Endothelial cell of umbilical vein (primary cell): ENCODE data around the gene TOPORS. TPM values are rescaled to one million over a fixed set of nuclear protein-coding genes. Genes with fewer than 3 reads are reported as not detected.

Experiments used
- BruUV-seq: library from RNA; stranded (reverse); fragments of 400-500 nt; replicated peaks from 2 replicates; lab custom pipeline; 2021; lab: Mats Ljungman, UMichigan
- CTCF ChIA-PET: fragments of 300-600, 350-600 bp; sonication (Branson Sonifier 250); formaldehyde crosslinking; loops from one replicate; lab custom pipeline; 2021; ENCODE audit warnings: antibody characterized with exemption, inconsistent platforms; lab: Charles Lee
- POLR2A ChIA-PET: fragments of 300-600, 350-600 bp; sonication (Branson Sonifier 250); formaldehyde crosslinking; loops from one replicate; lab custom pipeline; 2021; ENCODE audit warnings: antibody characterized with exemption, inconsistent platforms; lab: Charles Lee
- DNase-seq: peaks from one replicate; pipeline ENCODE4 v3.0.0-alpha.2; 2011; ENCODE audit warnings: low read depth, low spot score
- FAIRE-seq: peaks from 2 replicates; lab custom pipeline; 2011; peaks lifted over from hg19 to GRCh38; lab: Jason Lieb, UNC
- H2AFZ ChIP-seq: 2 replicates; pipeline ENCODE4 v1.6.0; 2012; ENCODE audit warnings: low read depth, low read length, control low read depth, inconsistent platforms
- H3K27ac ChIP-seq: 2 replicates; pipeline ENCODE4 v1.5.1; 2011; ENCODE audit warnings: low read depth, mild to moderate bottlenecking, control low read depth, low read length, moderate library complexity; ENCODE audit not compliant: insufficient read depth
- H3K27me3 ChIP-seq, 2 experiments: 2 replicates each; pipeline versions ENCODE4 v1.6.0 to v1.6.1; 2011; ENCODE audit warnings: low read length in 2 of 2, mixed read lengths in 1 of 2; ENCODE audit not compliant: control insufficient read depth in 2 of 2, insufficient read depth in 2 of 2
- H3K36me3 ChIP-seq, 2 experiments: 2 replicates in 1 of 2; 3 replicates in 1 of 2; pipeline ENCODE4 v1.5.1; 2011; ENCODE audit warnings: low read length in 2 of 2, mild to moderate bottlenecking in 1 of 2, moderate library complexity in 1 of 2; ENCODE audit not compliant: control insufficient read depth in 2 of 2, insufficient read depth in 2 of 2; ENCODE audit errors: extremely low read depth in 1 of 2
- H3K4me1 ChIP-seq: 3 replicates; pipeline ENCODE4 v1.5.1; 2011; ENCODE audit warnings: mild to moderate bottlenecking, low read length; ENCODE audit not compliant: control insufficient read depth, insufficient read depth; ENCODE audit errors: extremely low read depth
- H3K4me2 ChIP-seq: 2 replicates; pipeline ENCODE4 v1.6.1; 2011; ENCODE audit warnings: low read length, control low read depth, mixed read lengths; ENCODE audit not compliant: insufficient read depth
- H3K4me3 ChIP-seq, 3 experiments: fragments of 200-600 bp in 1 of 3; sonication (generic), shearing (Covaris generic) in 1 of 3; replicated peaks in 1 of 3; 2 replicates each; pipeline ENCODE4 v1.5.1; 2011 to 2016; ENCODE audit warnings: control low read depth in 3 of 3, low read length in 3 of 3, mild to moderate bottlenecking in 2 of 3, inconsistent platforms in 1 of 3, low read depth in 1 of 3, moderate library complexity in 1 of 3; ENCODE audit not compliant: insufficient read depth in 1 of 3
- H3K79me2 ChIP-seq: 2 replicates; pipeline ENCODE4 v1.6.0; 2012; ENCODE audit warnings: low read length, inconsistent platforms; ENCODE audit not compliant: control insufficient read depth, insufficient read depth
- H3K9ac ChIP-seq: replicated peaks from 2 replicates; pipeline ENCODE3; 2011; ENCODE audit warnings: low read length, control low read depth; ENCODE audit not compliant: insufficient read depth; ENCODE audit errors: extremely low read depth
- H3K9me1 ChIP-seq: replicated peaks from 3 replicates; pipeline ENCODE4 v1.6.0; 2011; ENCODE audit warnings: mild to moderate bottlenecking, low read length; ENCODE audit not compliant: control insufficient read depth, insufficient read depth; ENCODE audit errors: extremely low read depth
- H3K9me3 ChIP-seq: replicated peaks from 2 replicates; pipeline ENCODE4 v1.5.1; 2012; ENCODE audit warnings: low read length, inconsistent platforms; ENCODE audit not compliant: control insufficient read depth, insufficient read depth
- H4K20me1 ChIP-seq: replicated peaks from 2 replicates; pipeline ENCODE3; 2011; ENCODE audit warnings: mild to moderate bottlenecking, low read length; ENCODE audit not compliant: control insufficient read depth, insufficient read depth; ENCODE audit errors: extremely low read depth
- EZH2 ChIP-seq: IDR thresholded peaks from 2 replicates; pipeline ENCODE4 v1.6.1; 2012; ENCODE audit warnings: borderline replicate concordance, low read depth, mild to moderate bottlenecking, moderate library complexity, low read length, inconsistent platforms; ENCODE audit not compliant: severe bottlenecking
- FOS ChIP-seq: IDR thresholded peaks from 2 replicates; pipeline ENCODE4 v1.6.1; 2011; ENCODE audit warnings: mild to moderate bottlenecking, low read length, moderate library complexity, borderline replicate concordance; ENCODE audit not compliant: insufficient read depth
- GATA2 ChIP-seq: IDR thresholded peaks from 2 replicates; pipeline ENCODE4 v1.7.0; 2011; ENCODE audit warnings: low read depth, mild to moderate bottlenecking, moderate library complexity, mixed read lengths, low read length; ENCODE audit not compliant: insufficient read length, insufficient read depth
- JUN ChIP-seq: IDR thresholded peaks from 2 replicates; pipeline ENCODE4 v1.6.1; 2011; ENCODE audit warnings: borderline replicate concordance, low read depth; ENCODE audit not compliant: insufficient read length, insufficient read depth
- MYC ChIP-seq: IDR thresholded peaks from one replicate; pipeline ENCODE4 v1.6.1; 2011; ENCODE audit warnings: mild to moderate bottlenecking, low read depth, low read length
- POLR2A ChIP-seq: IDR thresholded peaks from 2 replicates; pipeline ENCODE4 v1.6.1; 2012; ENCODE audit warnings: low read depth, mild to moderate bottlenecking, control low read depth, low read length
- POLR2AphosphoS5 ChIP-seq: IDR thresholded peaks from 2 replicates; pipeline ENCODE4 v1.6.1; 2012; ENCODE audit warnings: low read depth, mild to moderate bottlenecking, control low read depth, low read length, moderate library complexity; ENCODE audit not compliant: insufficient read depth
- dilution Hi-C: fragments of 300-500 bp; cut with MboI; formaldehyde crosslinking; loops from one replicate; pipeline ENCODE4 v1.15.0; 2019; ENCODE audit warnings: low sequenced_read_pairs; ENCODE audit not compliant: extremely low pct_ligation_motif_present
- intact Hi-C: fragments of 100-400 bp; cut with micrococcal nuclease; formaldehyde crosslinking; loops from one replicate; pipeline ENCODE4 v1.10.0; 2022
- polyA plus RNA-seq, 4 experiments: library from polyadenylated mRNA; depleted of rRNA in 3 of 4; stranded (reverse) in 3 of 4; unstranded in 1 of 4; fragments of >200 nt; gene quantifications; 2 replicates each; pipeline versions ENCODE4 v1.2.1 to v1.2.3, GENCODE V29; 2011 to 2012; ENCODE audit warnings: missing spikeins in 1 of 4
- total RNA-seq: library from RNA; stranded (reverse); gene quantifications from 2 replicates; pipeline ENCODE4 v1.2.3, GENCODE V29; 2021
- TF ChIP-seq, protein P1 (sequence below), 2 donors: IDR thresholded peaks; 1 replicate in 1 of 2; 2 replicates in 1 of 2; pipeline ENCODE4 v1.5.1; 2011; ENCODE audit warnings: low read length in 2 of 2, mild to moderate bottlenecking in 2 of 2, moderate library complexity in 2 of 2, control low read depth in 1 of 2, inconsistent platforms in 1 of 2, low read depth in 1 of 2; ENCODE audit not compliant: insufficient read depth in 1 of 2; ENCODE audit errors: extremely low read depth in 1 of 2
- TF ChIP-seq, protein P2 (sequence below): IDR thresholded peaks from 2 replicates; pipeline ENCODE4 v1.6.1; 2011; ENCODE audit not compliant: insufficient read depth, insufficient read length

The TOPORS gene
- total and polyA plus RNA-seq, 2 donors (not counting 3 experiments of a cell fraction or from before 2014, with no cell fraction given), result 6.1 to 16.2 TPM

DNA sequence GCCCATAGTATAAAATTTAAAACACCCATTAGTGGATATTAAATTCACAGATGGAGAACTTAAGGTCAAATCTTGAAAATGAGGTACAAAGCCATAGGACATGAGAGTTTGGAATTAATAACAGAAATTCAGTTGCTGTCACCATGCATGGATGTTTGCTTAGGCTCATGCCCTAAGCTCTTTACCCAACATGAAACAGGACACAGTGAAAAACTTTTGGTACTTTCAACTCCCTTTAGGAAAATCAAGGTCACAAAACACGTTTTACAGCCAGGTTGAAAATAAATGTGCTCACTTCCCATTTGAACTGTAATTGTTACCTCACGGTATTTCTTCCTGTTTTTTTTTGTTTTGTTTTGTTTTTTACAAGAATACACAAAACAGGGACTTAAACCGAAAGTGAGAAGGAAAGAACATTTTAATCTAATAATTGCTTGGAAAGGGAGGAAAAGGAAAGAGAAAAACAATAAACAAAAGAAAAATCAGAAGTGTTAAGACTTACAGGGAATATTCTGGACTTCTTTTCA is 6.1 kb upstream of the TOPORS start:
- Histone ChIP-seq H3K4me3 (no peak overlapping the region), H4K20me1 (no peaks in the 10 kb centered on the region), H3K4me1 (peaks cover 1% of the 10 kb centered on the region), H3K4me2 (no peak overlapping the region), H3K27me3 (no peaks in the 10 kb centered on the region), H3K36me3 (no peaks in the 10 kb centered on the region), H2AFZ (no peak overlapping the region), H3K27ac (no peak overlapping the region), H3K79me2 (peaks cover 4% of the 10 kb centered on the region), H3K9ac (no peak overlapping the region), H3K9me1 (no peaks in the 10 kb centered on the region), H3K9me3 (no peaks in the 10 kb centered on the region)
- no TSS peak for BruUV-seq
- intact Hi-C loops, result no loop called here
- FAIRE-seq (peak; percentile 37), DNase-seq (peak; percentile 13)
- CTCF ChIA-PET, result interaction anchor here (1.0 to 4.1 kb wide), 5 partner anchors 8 to 180 kb away, joined by 3 to 22 read pairs (median 4); no protein-coding TSS in a partner anchor
- no peak for TF ChIP-seq POLR2AphosphoS5
- TF ChIP-seq JUN, result no peak
- TF ChIP-seq, protein P1, sequence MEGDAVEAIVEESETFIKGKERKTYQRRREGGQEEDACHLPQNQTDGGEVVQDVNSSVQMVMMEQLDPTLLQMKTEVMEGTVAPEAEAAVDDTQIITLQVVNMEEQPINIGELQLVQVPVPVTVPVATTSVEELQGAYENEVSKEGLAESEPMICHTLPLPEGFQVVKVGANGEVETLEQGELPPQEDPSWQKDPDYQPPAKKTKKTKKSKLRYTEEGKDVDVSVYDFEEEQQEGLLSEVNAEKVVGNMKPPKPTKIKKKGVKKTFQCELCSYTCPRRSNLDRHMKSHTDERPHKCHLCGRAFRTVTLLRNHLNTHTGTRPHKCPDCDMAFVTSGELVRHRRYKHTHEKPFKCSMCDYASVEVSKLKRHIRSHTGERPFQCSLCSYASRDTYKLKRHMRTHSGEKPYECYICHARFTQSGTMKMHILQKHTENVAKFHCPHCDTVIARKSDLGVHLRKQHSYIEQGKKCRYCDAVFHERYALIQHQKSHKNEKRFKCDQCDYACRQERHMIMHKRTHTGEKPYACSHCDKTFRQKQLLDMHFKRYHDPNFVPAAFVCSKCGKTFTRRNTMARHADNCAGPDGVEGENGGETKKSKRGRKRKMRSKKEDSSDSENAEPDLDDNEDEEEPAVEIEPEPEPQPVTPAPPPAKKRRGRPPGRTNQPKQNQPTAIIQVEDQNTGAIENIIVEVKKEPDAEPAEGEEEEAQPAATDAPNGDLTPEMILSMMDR (IDR thresholded peaks at IDR 0.05; ENCODE audit: extremely low read depth in 1 of 2, insufficient read depth in 1 of 2, low read depth in 1 of 2, low read length in 2 of 2), result no peak
- no peak for TF ChIP-seq EZH2
- TF ChIP-seq GATA2, result no peak
- TF ChIP-seq MYC, result no peak
- TF ChIP-seq, protein P2, sequence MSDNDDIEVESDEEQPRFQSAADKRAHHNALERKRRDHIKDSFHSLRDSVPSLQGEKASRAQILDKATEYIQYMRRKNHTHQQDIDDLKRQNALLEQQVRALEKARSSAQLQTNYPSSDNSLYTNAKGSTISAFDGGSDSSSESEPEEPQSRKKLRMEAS, result no peak
- no peak for TF ChIP-seq FOS
- TF ChIP-seq POLR2A, result no peak
- POLR2A ChIA-PET, result no interaction called here
- dilution Hi-C loops, result loop anchor here (25.0 kb wide), 1 partner anchor 171 kb away; the partner anchor contains the start of gene ACO1
